ENCODE results near the gene PLPP2. TPM values are rescaled to one million over a fixed set of nuclear protein-coding genes. Genes with fewer than 3 reads are reported as not detected.
"Not testable (repeated sequence)": the region's sequence is repeated elsewhere in the genome, so short reads cannot be mapped to it uniquely, and the experiment has no call there.

Gene PLPP2
- total RNA-seq, 1 donor from 2014 or later, result 8.6 TPM

GRCh38 chr19:246551-246950 is 44.7 kb downstream of the PLPP2 start:
- Mint-ChIP-seq H3K9me3 (no peaks in the 10 kb centered on the region), H3K27me3 (peaks cover 2% of the 10 kb centered on the region), H3K27ac (no peak overlapping the region), H3K36me3 (no peaks in the 10 kb centered on the region), H3K4me3 (no peak overlapping the region), H3K4me1 (ENCODE audit: unreplicated experiment) (no peaks in the 10 kb centered on the region)
- no peak for DNase-seq (ENCODE audit: extremely low spot score, unreplicated experiment)
- TF ChIP-seq CTCF (conservative IDR thresholded peaks at IDR 0.05), result no peak

DNA sequence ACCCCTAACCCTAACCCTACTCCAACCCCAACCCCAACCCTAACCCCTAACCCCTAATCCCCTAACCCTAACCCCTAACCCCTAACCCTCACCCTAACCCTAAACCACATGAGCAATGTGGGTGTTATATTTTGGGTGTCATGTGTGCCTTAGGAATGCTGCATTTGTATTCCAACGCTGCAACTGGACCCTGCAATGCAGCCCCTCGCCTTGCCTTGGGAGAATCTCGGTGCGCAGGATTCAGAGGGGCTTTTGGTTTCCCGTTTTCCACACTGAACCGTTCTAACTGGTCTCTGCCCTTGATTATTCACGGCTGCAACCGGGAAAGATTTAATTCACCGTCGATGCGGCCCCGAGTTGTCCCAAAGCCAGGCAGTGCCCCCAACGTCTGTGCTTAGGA is 45.3 kb downstream of the PLPP2 start:
- H3K4me1 Mint-ChIP-seq (ENCODE audit: unreplicated experiment); DNase-seq (ENCODE audit: extremely low spot score, unreplicated experiment); H3K27ac Mint-ChIP-seq; H3K9me3 Mint-ChIP-seq; H3K36me3 Mint-ChIP-seq; H3K27me3 Mint-ChIP-seq: not testable (repeated sequence)
- H3K4me3 Mint-ChIP-seq, result peak overlapping the region; percentile 59

- TF ChIP-seq CTCF (conservative IDR thresholded peaks at IDR 0.05), result no peak
- no peaks in the 10 kb centered on the region for H3K9me3 Mint-ChIP-seq
- H3K4me3 Mint-ChIP-seq, result no peak overlapping the region
- no peaks in the 10 kb centered on the region for H3K27me3 Mint-ChIP-seq
- H3K36me3 Mint-ChIP-seq, result no peaks in the 10 kb centered on the region
- DNase-seq (ENCODE audit: extremely low spot score, unreplicated experiment), result no peak
- H3K27ac Mint-ChIP-seq, result no peak overlapping the region
- no peaks in the 10 kb centered on the region for H3K4me1 Mint-ChIP-seq (ENCODE audit: unreplicated experiment)
Observed at GRCh38 chr19:245457-245856, 45.7 kb downstream of the PLPP2 start.

Other genes with a start within 250 kb of the PLPP2 start
- gene OR4F17, start 184.3 kb downstream of the PLPP2 start, total RNA-seq (ENCODE audit: low replicate concordance), result not detected in 2 replicates
- 42.3 and 43.3 TPM in 2 replicates for gene MIER2, start 53.4 kb upstream of the PLPP2 start, total RNA-seq (ENCODE audit: low replicate concordance)
- gene C2CD4C, start 117.7 kb upstream of the PLPP2 start, total RNA-seq (ENCODE audit: low replicate concordance), result 6.0 and 7.2 TPM in 2 replicates
- gene SHC2, start 169.6 kb upstream of the PLPP2 start, total RNA-seq (ENCODE audit: low replicate concordance), result 35.4 and 40.5 TPM in 2 replicates
- gene MADCAM1, start 205.1 kb upstream of the PLPP2 start, total RNA-seq (ENCODE audit: low replicate concordance), result 0.74 and 2.7 TPM in 2 replicates
- 18.0 and 26.1 TPM in 2 replicates for gene TPGS1, start 216.1 kb upstream of the PLPP2 start, total RNA-seq (ENCODE audit: low replicate concordance)
- gene CDC34, start 240.4 kb upstream of the PLPP2 start, total RNA-seq (ENCODE audit: low replicate concordance), result 93.0 and 95.0 TPM in 2 replicates